KMS-11 (cell line): ENCODE data around the gene PCSK6.

Experiments used
- H2AFZ ChIP-seq: fragments of 200-600 bp; sonication (generic); 2 replicates; pipeline ENCODE4 v1.6.1; 2016; ENCODE audit warnings: antibody characterized with exemption, mixed run types, low read depth
- H3K27ac ChIP-seq: fragments of 200-600 bp; sonication (generic); 2 replicates; pipeline ENCODE4 v1.6.1; 2016; ENCODE audit warnings: mild to moderate bottlenecking, mixed run types
- H3K27me3 ChIP-seq: fragments of 200-600 bp; sonication (generic); 2 replicates; pipeline ENCODE4 v1.6.1; 2017; ENCODE audit warnings: mild to moderate bottlenecking, low read depth, mixed run types, moderate library complexity; ENCODE audit not compliant: insufficient read depth
- H3K36me3 ChIP-seq: fragments of 200-600 bp; sonication (generic); 2 replicates; pipeline ENCODE4 v1.6.1; 2017; ENCODE audit warnings: mild to moderate bottlenecking, mixed run types; ENCODE audit not compliant: insufficient read depth
- H3K4me1 ChIP-seq: fragments of 200-600 bp; sonication (generic); 2 replicates; pipeline ENCODE4 v1.6.1; 2016; ENCODE audit warnings: mild to moderate bottlenecking, low read depth, mixed run types; ENCODE audit not compliant: poor library complexity, severe bottlenecking
- H3K4me2 ChIP-seq: fragments of 200-600 bp; sonication (generic); 2 replicates; pipeline ENCODE4 v1.7.0; 2016; ENCODE audit warnings: mild to moderate bottlenecking, mixed run types
- H3K4me3 ChIP-seq: fragments of 200-600 bp; sonication (generic); IDR thresholded peaks from 2 replicates; pipeline ENCODE4 v1.6.1; 2017; ENCODE audit warnings: low read depth, low read length, mixed read lengths; ENCODE audit not compliant: insufficient read depth
- H3K79me2 ChIP-seq: fragments of 200-600 bp; sonication (generic); 2 replicates; pipeline ENCODE4 v1.6.1; 2016; ENCODE audit warnings: low read depth, mixed run types; ENCODE audit not compliant: insufficient read depth
- H3K9ac ChIP-seq: fragments of 200-600 bp; sonication (generic); 2 replicates; pipeline ENCODE4 v1.6.1; 2016; ENCODE audit warnings: mild to moderate bottlenecking, mixed run types
- H4K20me1 ChIP-seq: fragments of 200-600 bp; sonication (generic); 2 replicates; pipeline ENCODE4 v1.6.1; 2016; ENCODE audit warnings: mild to moderate bottlenecking, mixed run types; ENCODE audit not compliant: insufficient read depth
- CTCF ChIP-seq: fragments of 200-600 bp; sonication (generic); conservative IDR thresholded peaks from 2 replicates; pipeline ENCODE4 v1.6.1; 2017; ENCODE audit warnings: low read depth, mild to moderate bottlenecking, antibody characterized with exemption, low read length, moderate library complexity, mixed read lengths

Gene PCSK6

DNA sequence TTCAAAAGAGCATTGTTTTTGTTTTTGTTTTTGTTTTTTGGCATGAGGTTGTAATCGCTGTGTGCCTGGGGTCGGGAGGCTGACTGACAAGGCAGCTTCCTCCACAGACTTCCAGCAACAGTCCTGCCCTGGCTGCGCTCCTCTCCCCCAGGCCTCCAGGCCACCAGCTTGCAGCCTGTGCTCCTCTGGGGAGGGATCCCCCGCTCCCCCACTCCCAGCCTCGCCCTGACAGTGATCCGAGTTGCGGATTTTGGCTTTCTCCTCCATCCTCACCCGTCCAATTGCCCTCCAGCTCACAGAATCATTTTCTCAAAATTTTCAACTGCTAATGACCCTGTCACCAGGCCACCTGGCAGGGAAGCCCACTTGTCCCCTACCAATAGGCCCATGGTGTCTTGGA, 36.5 kb upstream of the PCSK6 start:
- no peaks in the 10 kb centered on the region for H3K79me2 ChIP-seq
- no peak overlapping the region for H3K4me2 ChIP-seq
- no peak overlapping the region for H3K27ac ChIP-seq
- no peak overlapping the region for H2AFZ ChIP-seq
- no peaks in the 10 kb centered on the region for H3K4me1 ChIP-seq
- H4K20me1 ChIP-seq: no peaks in the 10 kb centered on the region
- H3K9ac ChIP-seq: no peak overlapping the region
- TF ChIP-seq CTCF: no peak
- no peak overlapping the region for H3K4me3 ChIP-seq
- H3K36me3 ChIP-seq: no peaks in the 10 kb centered on the region
- H3K27me3 ChIP-seq: no peaks in the 10 kb centered on the region

DNA sequence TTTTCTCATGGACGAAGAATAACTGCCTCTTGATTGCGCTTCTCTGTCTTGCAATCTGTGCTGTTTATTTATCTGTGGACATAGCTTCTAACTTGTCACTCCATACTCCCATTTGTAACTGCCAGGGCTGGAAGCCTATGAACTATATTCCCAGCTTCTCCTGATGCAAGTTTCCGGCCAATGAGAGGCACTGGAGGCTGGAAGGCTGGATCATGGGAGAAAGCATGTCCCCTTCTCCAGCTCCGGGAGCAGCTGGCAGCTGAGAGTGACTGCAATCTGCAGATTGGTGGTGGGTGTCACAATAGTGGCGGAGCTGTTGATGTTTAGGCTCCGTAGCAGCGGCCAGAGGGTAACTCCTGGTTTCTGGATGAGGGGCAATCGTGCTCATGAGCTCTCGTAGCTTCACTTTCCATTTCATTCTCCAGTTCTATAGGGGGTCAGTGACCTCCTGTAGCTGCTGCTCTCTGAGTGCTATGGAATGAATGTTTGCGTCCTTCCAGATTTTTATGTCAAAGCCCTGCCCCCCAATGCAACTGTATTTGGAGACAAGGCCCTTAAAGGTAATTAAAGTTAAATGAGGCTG, 35.7 kb upstream of the PCSK6 start:
- Histone ChIP-seq H3K4me1 (no peaks in the 10 kb centered on the region), H3K4me3 (no peak overlapping the region), H4K20me1 (no peaks in the 10 kb centered on the region), H2AFZ (no peak overlapping the region), H3K79me2 (no peaks in the 10 kb centered on the region), H3K27ac (no peak overlapping the region), H3K9ac (no peak overlapping the region), H3K27me3 (no peaks in the 10 kb centered on the region), H3K36me3 (no peaks in the 10 kb centered on the region), H3K4me2 (no peak overlapping the region)
- TF ChIP-seq CTCF: no peak

DNA sequence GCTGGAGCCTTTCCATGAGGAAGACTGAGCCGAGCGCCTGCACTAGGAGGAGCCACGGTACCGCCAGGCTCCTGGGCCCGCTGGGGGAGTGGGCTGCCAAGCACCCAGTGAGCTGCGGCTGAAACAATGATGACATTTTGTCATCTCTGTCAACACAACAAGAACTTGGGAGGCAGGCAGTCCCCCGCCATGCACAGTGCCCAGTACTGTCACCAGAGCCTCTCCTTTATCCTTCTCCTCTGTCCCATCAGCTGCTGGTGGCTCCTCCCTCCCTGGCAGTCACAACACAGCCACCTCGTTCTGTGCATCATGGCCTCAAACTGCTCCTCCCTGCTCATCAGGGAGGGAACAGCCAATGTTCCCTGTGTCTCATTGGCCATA, 34.0 kb upstream of the PCSK6 start:
- Histone ChIP-seq H4K20me1 (no peaks in the 10 kb centered on the region), H3K4me3 (no peak overlapping the region), H3K27me3 (no peaks in the 10 kb centered on the region), H3K4me1 (no peaks in the 10 kb centered on the region), H3K4me2 (no peak overlapping the region), H3K79me2 (no peaks in the 10 kb centered on the region), H2AFZ (no peak overlapping the region), H3K9ac (no peak overlapping the region), H3K36me3 (no peaks in the 10 kb centered on the region), H3K27ac (no peak overlapping the region)
- no peak for TF ChIP-seq CTCF

- Histone ChIP-seq H3K27ac (no peak overlapping the region), H3K9ac (no peak overlapping the region)
- no peak for TF ChIP-seq CTCF
Observed at GRCh38 chr15:101522621-101523559, 33.4 kb upstream of the PCSK6 start.

More at GRCh38 chr15:101522621-101523559, 33.4 kb upstream of the PCSK6 start:
- H2AFZ ChIP-seq: no peak overlapping the region
- H3K4me1 ChIP-seq: no peaks in the 10 kb centered on the region
- H3K79me2 ChIP-seq: no peaks in the 10 kb centered on the region
- H3K4me2 ChIP-seq: no peak overlapping the region
- no peaks in the 10 kb centered on the region for H4K20me1 ChIP-seq
- no peaks in the 10 kb centered on the region for H3K27me3 ChIP-seq
- H3K36me3 ChIP-seq: no peaks in the 10 kb centered on the region
- no peak overlapping the region for H3K4me3 ChIP-seq
